Measurements from ENCODE around the gene GDF10.

Gene GDF10

GRCh38 chr10:47344996-47345870, 45.2 kb downstream of the GDF10 start:
- Histone ChIP-seq H3K4ac (ENCODE audit: low read depth, low read length) (no peak overlapping the region), H2AFZ (ENCODE audit: insufficient read depth, low read length, poor library complexity) (no peak overlapping the region), H3K27me3 (ENCODE audit: insufficient read depth, low read length) (no peaks in the 10 kb centered on the region), H3K79me2 (ENCODE audit: control insufficient read depth, insufficient read depth, low read length, poor library complexity) (no peaks in the 10 kb centered on the region), H3K9ac (ENCODE audit: low read length) (no peak overlapping the region), H3K18ac (ENCODE audit: low read length) (no peak overlapping the region), H3K4me1 (ENCODE audit: control insufficient read depth in 1 of 2, insufficient read depth in 2 of 2, low read length in 2 of 2) (no peaks in the 10 kb centered on the region), H4K91ac (ENCODE audit: low read depth, low read length) (no peak overlapping the region), H3K23ac (ENCODE audit: low read length) (no peak overlapping the region), H4K8ac (ENCODE audit: low read depth, low read length) (no peak overlapping the region), H3K9me3 (ENCODE audit: insufficient read depth, low read depth, low read length) (no peaks in the 10 kb centered on the region), H3K14ac (ENCODE audit: low read length) (no peak overlapping the region), H2BK12ac (ENCODE audit: low read length) (no peak overlapping the region), H3K4me2 (ENCODE audit: low read length) (no peak overlapping the region), H2AK5ac (ENCODE audit: low read length) (no peak overlapping the region), H3K4me3 (ENCODE audit: low read depth, low read length) (no peak overlapping the region), H3K27ac (ENCODE audit: low read depth, low read length) (no peak overlapping the region), H4K12ac (ENCODE audit: low read depth, low read length) (no peak overlapping the region), H3K36me3 (ENCODE audit: control insufficient read depth in 1 of 2, insufficient read depth in 2 of 2, low read length in 2 of 2) (no peaks in the 10 kb centered on the region), H3K79me1 (ENCODE audit: low read length) (no peaks in the 10 kb centered on the region), H2BK120ac (ENCODE audit: insufficient read depth, low read length, poor library complexity) (no peak overlapping the region), H2BK5ac (ENCODE audit: low read depth, low read length, poor library complexity) (no peak overlapping the region)
- no peak for DNase-seq
- no CpG with 5 or more reads among the region's 13 CpGs for WGBS (ENCODE audit: extremely low coverage, insufficient coverage, insufficient read length)

DNA sequence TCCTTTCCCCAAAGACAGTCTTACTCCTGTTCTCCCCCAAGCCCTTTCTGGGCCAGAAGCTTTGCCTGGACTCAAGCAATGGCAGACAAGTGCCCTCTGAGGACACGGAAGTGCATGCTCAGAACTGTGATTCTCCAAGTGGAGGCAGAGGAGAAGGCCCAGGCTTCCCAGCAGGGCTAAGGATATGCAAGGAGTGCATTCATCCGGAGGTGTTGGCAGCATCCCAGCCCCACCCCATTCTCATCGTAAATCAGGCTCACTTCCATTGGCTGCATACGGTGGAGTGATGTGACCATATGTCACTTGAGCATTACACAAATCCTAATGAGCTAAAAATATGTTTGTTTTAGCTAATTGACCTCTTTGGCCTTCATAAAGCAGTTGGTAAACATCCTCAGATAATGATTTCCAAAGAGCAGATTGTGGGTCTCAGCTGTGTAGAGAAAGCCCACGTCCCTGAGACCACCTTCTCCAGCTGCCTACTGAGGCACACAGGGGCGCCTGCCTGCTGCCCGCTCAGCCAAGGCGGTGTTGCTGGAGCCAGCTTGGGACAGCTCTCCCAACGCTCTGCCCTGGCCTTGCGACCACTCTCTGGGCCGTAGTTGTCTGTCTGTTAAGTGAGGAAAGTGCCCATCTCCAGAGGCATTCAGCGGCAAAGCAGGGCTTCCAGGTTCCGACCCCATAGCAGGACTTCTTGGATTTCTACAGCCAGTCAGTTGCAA, 46.7 kb downstream of the GDF10 start:
- Histone ChIP-seq H3K4ac (ENCODE audit: low read depth, low read length) (no peak overlapping the region), H3K9me3 (ENCODE audit: insufficient read depth, low read depth, low read length) (no peaks in the 10 kb centered on the region), H4K8ac (ENCODE audit: low read depth, low read length) (no peak overlapping the region), H3K36me3 (ENCODE audit: control insufficient read depth in 1 of 2, insufficient read depth in 2 of 2, low read length in 2 of 2) (no peaks in the 10 kb centered on the region), H3K79me1 (ENCODE audit: low read length) (no peaks in the 10 kb centered on the region), H3K27me3 (ENCODE audit: insufficient read depth, low read length) (no peaks in the 10 kb centered on the region), H3K14ac (ENCODE audit: low read length) (no peak overlapping the region), H3K4me1 (ENCODE audit: control insufficient read depth in 1 of 2, insufficient read depth in 2 of 2, low read length in 2 of 2) (no peaks in the 10 kb centered on the region), H2BK12ac (ENCODE audit: low read length) (no peak overlapping the region), H4K91ac (ENCODE audit: low read depth, low read length) (no peak overlapping the region), H3K18ac (ENCODE audit: low read length) (no peak overlapping the region), H2BK5ac (ENCODE audit: low read depth, low read length, poor library complexity) (no peak overlapping the region), H3K4me3 (ENCODE audit: low read depth, low read length) (no peak overlapping the region), H4K12ac (ENCODE audit: low read depth, low read length) (no peak overlapping the region), H3K79me2 (ENCODE audit: control insufficient read depth, insufficient read depth, low read length, poor library complexity) (no peaks in the 10 kb centered on the region), H3K9ac (ENCODE audit: low read length) (no peak overlapping the region), H3K23ac (ENCODE audit: low read length) (no peak overlapping the region), H3K27ac (ENCODE audit: low read depth, low read length) (no peak overlapping the region), H2AK5ac (ENCODE audit: low read length) (no peak overlapping the region), H2BK120ac (ENCODE audit: insufficient read depth, low read length, poor library complexity) (no peak overlapping the region), H2AFZ (ENCODE audit: insufficient read depth, low read length, poor library complexity) (no peak overlapping the region), H3K4me2 (ENCODE audit: low read length) (no peak overlapping the region)
- DNase-seq = no peak
- no CpG with 5 or more reads among the region's 13 CpGs for WGBS (ENCODE audit: extremely low coverage, insufficient coverage, insufficient read length)

DNA sequence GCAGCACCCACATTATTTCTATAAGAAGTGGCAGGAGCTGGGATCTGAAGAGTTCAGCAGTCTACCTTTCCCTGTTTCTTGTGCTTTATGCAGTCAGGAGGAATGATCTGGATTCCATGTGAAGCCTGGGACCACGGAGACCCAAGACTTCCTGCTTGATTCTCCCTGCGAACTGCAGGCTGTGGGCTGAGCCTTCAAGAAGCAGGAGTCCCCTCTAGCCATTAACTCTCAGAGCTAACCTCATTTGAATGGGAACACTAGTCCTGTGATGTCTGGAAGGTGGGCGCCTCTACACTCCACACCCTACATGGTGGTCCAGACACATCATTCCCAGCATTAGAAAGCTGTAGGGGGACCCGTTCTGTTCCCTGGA, 47.3 kb downstream of the GDF10 start:
- H4K8ac ChIP-seq (ENCODE audit: low read depth, low read length) = no peak overlapping the region
- H3K4me3 ChIP-seq (ENCODE audit: low read depth, low read length) = no peak overlapping the region
- H2BK5ac ChIP-seq (ENCODE audit: low read depth, low read length, poor library complexity) = no peak overlapping the region
- H3K79me1 ChIP-seq (ENCODE audit: low read length) = no peaks in the 10 kb centered on the region
- H3K27ac ChIP-seq (ENCODE audit: low read depth, low read length) = no peak overlapping the region
- H3K4me1 ChIP-seq (ENCODE audit: control insufficient read depth in 1 of 2, insufficient read depth in 2 of 2, low read length in 2 of 2) = no peaks in the 10 kb centered on the region
- no CpG with 5 or more reads among the region's 4 CpGs for WGBS (ENCODE audit: extremely low coverage, insufficient coverage, insufficient read length)
- DNase-seq = no peak
- no peak overlapping the region for H2BK12ac ChIP-seq (ENCODE audit: low read length)
- no peak overlapping the region for H3K4me2 ChIP-seq (ENCODE audit: low read length)
- H2AFZ ChIP-seq (ENCODE audit: insufficient read depth, low read length, poor library complexity) = no peak overlapping the region
- no peaks in the 10 kb centered on the region for H3K79me2 ChIP-seq (ENCODE audit: control insufficient read depth, insufficient read depth, low read length, poor library complexity)
- no peaks in the 10 kb centered on the region for H3K36me3 ChIP-seq (ENCODE audit: control insufficient read depth in 1 of 2, insufficient read depth in 2 of 2, low read length in 2 of 2)
- no peak overlapping the region for H3K23ac ChIP-seq (ENCODE audit: low read length)
- H3K9me3 ChIP-seq (ENCODE audit: insufficient read depth, low read depth, low read length) = no peaks in the 10 kb centered on the region
- H4K12ac ChIP-seq (ENCODE audit: low read depth, low read length) = no peak overlapping the region
- no peaks in the 10 kb centered on the region for H3K27me3 ChIP-seq (ENCODE audit: insufficient read depth, low read length)
- H2BK120ac ChIP-seq (ENCODE audit: insufficient read depth, low read length, poor library complexity) = no peak overlapping the region
- H3K4ac ChIP-seq (ENCODE audit: low read depth, low read length) = no peak overlapping the region
- H3K14ac ChIP-seq (ENCODE audit: low read length) = no peak overlapping the region
- no peak overlapping the region for H3K9ac ChIP-seq (ENCODE audit: low read length)
- H2AK5ac ChIP-seq (ENCODE audit: low read length) = no peak overlapping the region
- no peak overlapping the region for H3K18ac ChIP-seq (ENCODE audit: low read length)
- H4K91ac ChIP-seq (ENCODE audit: low read depth, low read length) = no peak overlapping the region

- no CpG with 5 or more reads among the region's 5 CpGs for WGBS (ENCODE audit: extremely low coverage, insufficient coverage, insufficient read length)
Observed at GRCh38 chr10:47348138-47348651, 48.2 kb downstream of the GDF10 start, which contains the start of gene RBP3. Gene RBP3 (plus strand): TSS chr10:47348363. CDS start chr10:47348485, 122 bp downstream.

More at GRCh38 chr10:47348138-47348651, 48.2 kb downstream of the GDF10 start, which contains the start of gene RBP3:
- Histone ChIP-seq H3K27ac (ENCODE audit: low read depth, low read length) (no peak within 1 kb of the TSS), H3K23ac (ENCODE audit: low read length) (no peak within 1 kb of the TSS), H3K4me2 (ENCODE audit: low read length) (no peak within 1 kb of the TSS), H3K4me3 (ENCODE audit: low read depth, low read length) (no peak within 1 kb of the TSS), H3K9ac (ENCODE audit: low read length) (no peak within 1 kb of the TSS), H2BK120ac (ENCODE audit: insufficient read depth, low read length, poor library complexity) (no peak within 1 kb of the TSS), H3K4ac (ENCODE audit: low read depth, low read length) (no peak within 1 kb of the TSS), H3K9me3 (ENCODE audit: insufficient read depth, low read depth, low read length) (no peaks in the 10 kb centered on the region), H3K36me3 (ENCODE audit: control insufficient read depth in 1 of 2, insufficient read depth in 2 of 2, low read length in 2 of 2) (no peaks in the 10 kb centered on the region), H4K91ac (ENCODE audit: low read depth, low read length) (no peak within 1 kb of the TSS), H2BK5ac (ENCODE audit: low read depth, low read length, poor library complexity) (no peak within 1 kb of the TSS), H2BK12ac (ENCODE audit: low read length) (no peak within 1 kb of the TSS), H2AFZ (ENCODE audit: insufficient read depth, low read length, poor library complexity) (no peak within 1 kb of the TSS), H4K12ac (ENCODE audit: low read depth, low read length) (no peak within 1 kb of the TSS), H4K8ac (ENCODE audit: low read depth, low read length) (no peak within 1 kb of the TSS), H3K79me1 (ENCODE audit: low read length) (no peaks in the 10 kb centered on the region), H3K18ac (ENCODE audit: low read length) (no peak within 1 kb of the TSS), H3K4me1 (ENCODE audit: control insufficient read depth in 1 of 2, insufficient read depth in 2 of 2, low read length in 2 of 2) (no peaks in the 10 kb centered on the region), H2AK5ac (ENCODE audit: low read length) (no peak within 1 kb of the TSS), H3K27me3 (ENCODE audit: insufficient read depth, low read length) (no peaks in the 10 kb centered on the region), H3K14ac (ENCODE audit: low read length) (no peak within 1 kb of the TSS), H3K79me2 (ENCODE audit: control insufficient read depth, insufficient read depth, low read length, poor library complexity) (no peaks in the 10 kb centered on the region)
- no peak for DNase-seq

All from trophoblast cell (in vitro differentiated cells and primary cell).